Aorta (tissue), 5 donors: ENCODE results near the gene HYDIN. TPM values are rescaled to one million over a fixed set of nuclear protein-coding genes. Genes with fewer than 3 reads are reported as not detected.

Experiments
- ATAC-seq: fragments of 200-7000 bp; cut with Tn5 transposase; one replicate; pipeline ENCODE4 v1.9.1; 2022; ENCODE audit warnings: moderate library complexity; ENCODE audit not compliant: low FRiP score
- DNase-seq, 2 donors: peaks; one replicate each; pipeline ENCODE4 v3.0.0-alpha.2; 2020
- H3K27ac ChIP-seq, 2 donors: one replicate each; pipeline ENCODE4 v1.5.1; 2013; ENCODE audit warnings: low read length in 2 of 2, mild to moderate bottlenecking in 2 of 2, moderate library complexity in 2 of 2, control low read depth in 1 of 2, inconsistent platforms in 1 of 2, low read depth in 1 of 2
- H3K27me3 ChIP-seq, 2 donors: one replicate each; pipeline ENCODE4 v1.6.1; 2013; ENCODE audit warnings: control low read depth in 1 of 2, low read length in 1 of 2, mild to moderate bottlenecking in 1 of 2, moderate library complexity in 1 of 2; ENCODE audit not compliant: insufficient read depth in 2 of 2, control insufficient read depth in 1 of 2
- H3K36me3 ChIP-seq, 2 donors: one replicate each; pipeline ENCODE4 v1.6.1; 2013; ENCODE audit warnings: control low read depth in 1 of 2, low read length in 1 of 2, mild to moderate bottlenecking in 1 of 2; ENCODE audit not compliant: insufficient read depth in 2 of 2, control insufficient read depth in 1 of 2
- H3K4me1 ChIP-seq, 2 donors: one replicate each; pipeline ENCODE4 v1.6.1; 2013; ENCODE audit warnings: low read length in 2 of 2, control low read depth in 1 of 2, mild to moderate bottlenecking in 1 of 2, moderate library complexity in 1 of 2; ENCODE audit not compliant: insufficient read depth in 2 of 2, control insufficient read depth in 1 of 2
- H3K4me3 ChIP-seq, 2 donors: one replicate each; pipeline ENCODE4 v1.5.1; 2013; ENCODE audit warnings: low read length in 2 of 2, control low read depth in 1 of 2, mild to moderate bottlenecking in 1 of 2
- H3K9me3 ChIP-seq: one replicate; pipeline ENCODE4 v1.6.1; 2013; ENCODE audit warnings: mild to moderate bottlenecking, low read length; ENCODE audit not compliant: control insufficient read depth
- WGBS, 2 donors: extraction: QIAGEN DNeasy Blood & Tissue Kit; methylation state at CpG; one replicate each; pipeline ENCODE4 v1.1.7; 2013; 5-methylcytosine and 5-hydroxymethylcytosine counted together
- intact Hi-C, 2 donors: fragments of 100-400 bp; cut with DNase I; formaldehyde crosslinking; loops; one replicate each; pipeline versions ENCODE4 v1.14.2 to v1.15.0; 2022
- polyA plus RNA-seq, 2 donors: library from polyadenylated mRNA; stranded (reverse); fragments of 200-250 nt; gene quantifications; one replicate each; pipeline ENCODE4 v1.2.3, GENCODE V29; 2013
- total RNA-seq, 2 donors: library from RNA; stranded (reverse); fragmentation: NEBNext Ultra II Directional; extraction: Animal tissue kit (Norgen Biotek cat#: 25700); gene quantifications; one replicate each; pipeline ENCODE4 v1.2.1, GENCODE V29; 2021
- donor health status: healthy with polysubstance abuse.
- donor health status: Bipolar disorder and iron deficiency.
- donor health status: DM: no; HTN: no; CAD: no.
- donor health status: DM: no; HTN: no; CAD: no.
- donor health status: DM: yes; HTN: yes; CAD: no.

HYDIN gene
- total and polyA plus RNA-seq, 4 donors: 0.38 to 4.8 (median 4.2) TPM; not detected in 1

DNA sequence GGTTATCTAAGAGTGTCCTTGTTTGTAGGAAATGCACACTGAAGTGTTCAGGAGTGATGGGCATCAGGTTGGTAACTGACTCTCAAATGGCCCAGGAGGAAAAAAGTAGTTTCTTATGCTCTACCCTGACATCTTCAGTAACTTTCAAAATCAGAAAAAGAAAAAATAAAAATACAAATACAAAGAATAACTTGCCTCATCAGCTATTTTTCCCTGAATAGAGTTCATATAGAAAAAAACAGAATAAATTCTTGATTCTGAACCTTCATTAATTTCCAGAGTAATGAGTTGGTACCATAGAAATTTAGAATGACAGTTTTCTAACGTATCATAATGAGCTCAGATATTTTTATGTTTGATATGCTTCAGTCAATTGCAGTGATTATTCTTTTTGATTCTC, 27.2 kb upstream of the HYDIN start:
- Histone ChIP-seq H3K4me1 (no peaks in the 10 kb centered on the region), H3K27ac (no peak overlapping the region), H3K27me3 (peaks cover 0 to 1% of the 10 kb centered on the region in 2 donors), H3K9me3 (no peaks in the 10 kb centered on the region), H3K36me3 (no peaks in the 10 kb centered on the region), H3K4me3 (no peak overlapping the region)
- DNase-seq: no peak
- WGBS, 2 donors: 41 to 51% methylated on average over 1 of the region's 1 CpG
- ATAC-seq: no peak
- intact Hi-C loops: no loop called here

DNA sequence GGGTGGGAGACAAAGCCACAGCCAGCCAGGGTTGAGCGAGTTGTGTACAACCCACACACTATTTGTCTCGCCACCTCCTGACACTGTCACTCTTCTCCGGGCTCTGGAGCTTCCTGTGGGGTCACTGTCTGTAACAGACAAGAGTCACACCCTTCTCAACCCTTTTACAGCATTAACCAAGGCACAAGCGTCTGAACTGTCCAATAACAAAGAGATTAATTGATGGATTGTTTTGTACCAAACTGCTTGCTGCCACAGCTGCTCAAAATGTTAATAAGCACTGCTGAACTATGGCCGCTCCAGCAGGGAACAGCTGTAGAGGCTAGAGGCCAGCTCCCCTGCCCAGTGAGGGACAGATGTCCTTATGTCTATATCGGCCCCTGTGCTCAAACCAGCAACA, 25.2 kb upstream of the HYDIN start:
- DNase-seq (no peak), ATAC-seq (no peak)
- H3K36me3 ChIP-seq: no peaks in the 10 kb centered on the region
- WGBS, 2 donors: 20 to 24% methylated on average over 6 of the region's 6 CpGs
- intact Hi-C loops: no loop called here
- H3K9me3 ChIP-seq: no peaks in the 10 kb centered on the region
- H3K4me1 ChIP-seq: no peaks in the 10 kb centered on the region
- H3K4me3 ChIP-seq: no peak overlapping the region
- H3K27ac ChIP-seq: no peak overlapping the region
- H3K27me3 ChIP-seq: peaks cover 0 to 1% of the 10 kb centered on the region in 2 donors

DNA sequence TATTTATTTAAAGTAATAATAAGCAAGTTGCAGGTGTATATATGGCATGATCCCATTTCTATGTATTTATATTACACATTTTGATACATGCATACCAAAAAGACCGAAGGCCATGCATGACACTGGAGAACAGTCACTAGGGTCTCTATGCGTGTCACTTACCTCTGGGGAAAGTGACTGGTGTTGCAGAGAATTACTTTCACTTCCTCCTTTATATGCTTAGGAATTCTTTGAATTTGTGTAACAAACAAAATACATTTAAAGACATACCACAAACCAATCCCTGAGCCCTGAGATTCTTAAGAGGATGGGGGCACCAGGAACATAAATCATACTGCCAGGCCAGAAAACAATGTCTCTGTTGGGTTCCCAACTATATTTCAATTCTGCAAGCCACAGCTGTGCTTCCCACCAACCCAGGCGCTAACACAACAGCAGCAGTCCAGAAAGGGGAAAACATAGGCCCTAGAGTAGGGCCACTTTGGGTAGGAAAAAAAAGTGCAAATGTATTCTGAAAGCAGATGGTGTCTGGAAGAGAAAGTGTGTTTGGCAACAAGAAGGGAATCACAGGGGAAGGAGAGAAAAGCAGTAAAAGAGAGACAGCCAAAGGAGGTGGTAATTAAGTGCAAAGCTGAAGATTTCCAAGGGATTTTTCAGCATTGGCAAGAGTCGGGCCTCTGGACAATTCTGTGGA, 24.5 kb upstream of the HYDIN start:
- H3K27ac ChIP-seq: no peak overlapping the region
- H3K4me3 ChIP-seq: no peak overlapping the region
- 58% methylated on average over 4 of the region's 4 CpGs for WGBS, 2 donors
- H3K27me3 ChIP-seq: no peaks in the 10 kb centered on the region
- no peaks in the 10 kb centered on the region for H3K36me3 ChIP-seq
- DNase-seq (no peak), ATAC-seq (no peak)
- intact Hi-C loops: no loop called here
- no peaks in the 10 kb centered on the region for H3K4me1 ChIP-seq
- H3K9me3 ChIP-seq: no peaks in the 10 kb centered on the region

DNA sequence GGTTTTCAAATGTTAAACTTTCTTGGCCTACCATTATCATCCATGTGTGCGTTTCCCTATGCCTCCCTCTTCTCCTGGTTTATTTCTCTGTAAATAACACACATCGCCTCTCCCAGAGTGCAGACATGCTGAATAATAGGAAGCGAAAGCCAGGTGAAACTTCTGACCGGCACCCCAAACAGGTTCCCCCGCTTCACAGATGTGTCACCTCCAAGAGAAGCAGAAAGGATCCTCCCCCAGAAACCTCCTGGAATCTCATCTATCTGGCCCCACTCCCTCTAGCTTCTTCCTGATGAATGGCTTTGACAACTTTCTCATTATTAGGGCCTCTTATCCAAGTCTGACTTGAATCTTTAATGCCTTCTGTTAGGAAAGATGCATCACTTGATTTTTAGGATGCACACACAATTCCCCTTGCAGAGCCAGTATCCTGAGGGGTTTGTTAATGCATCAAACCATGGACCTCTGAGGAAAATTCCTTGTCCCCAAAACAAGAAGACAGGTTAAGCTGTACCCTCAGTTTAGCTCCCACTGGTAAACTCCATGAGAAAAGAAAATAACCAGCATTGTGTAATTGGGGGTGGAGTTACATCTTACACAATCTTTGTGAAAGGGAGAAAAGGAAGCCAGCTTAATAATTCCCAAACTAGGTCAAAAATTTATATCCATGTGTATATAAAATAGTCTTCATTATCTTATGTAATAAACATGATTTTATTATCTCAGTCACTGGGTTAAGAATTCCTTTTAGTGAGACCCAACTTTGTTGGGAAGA, 20.1 kb upstream of the HYDIN start:
- WGBS, 2 donors: 87 to 91% methylated on average over 5 of the region's 5 CpGs
- ATAC-seq: no peak
- H3K9me3 ChIP-seq: no peaks in the 10 kb centered on the region
- H3K27me3 ChIP-seq: peaks cover 0 to 3% of the 10 kb centered on the region in 2 donors
- H3K27ac ChIP-seq: no peak overlapping the region
- DNase-seq: no peak
- no peak overlapping the region for H3K4me3 ChIP-seq
- H3K36me3 ChIP-seq: no peaks in the 10 kb centered on the region
- H3K4me1 ChIP-seq: no peaks in the 10 kb centered on the region
- intact Hi-C loops: no loop called here

DNA sequence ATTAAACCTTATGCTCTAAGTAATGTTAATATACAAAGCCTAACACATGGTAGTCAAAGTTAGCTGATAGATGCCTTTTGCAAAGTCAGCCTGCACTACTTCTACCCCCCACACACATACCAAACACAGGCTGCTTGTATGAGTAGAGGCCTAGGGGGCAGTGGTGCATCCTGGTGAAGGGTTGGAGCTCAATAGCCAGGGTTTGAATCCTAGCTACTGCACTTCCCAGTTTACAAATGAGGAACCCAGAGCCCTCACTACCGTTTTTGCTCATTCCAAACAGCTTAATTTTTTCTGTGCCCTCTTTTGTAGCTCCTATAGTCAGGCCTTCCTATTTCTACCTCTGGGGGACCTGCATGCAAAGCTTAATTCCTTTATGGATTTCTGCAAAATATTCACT, 18.9 kb upstream of the HYDIN start:
- H3K4me1 ChIP-seq: no peaks in the 10 kb centered on the region
- H3K27ac ChIP-seq: no peak overlapping the region
- H3K27me3 ChIP-seq: peaks cover 0 to 3% of the 10 kb centered on the region in 2 donors
- no peak overlapping the region for H3K4me3 ChIP-seq
- WGBS, 2 donors: 16 to 24% methylated on average over 1 of the region's 1 CpG
- intact Hi-C loops: no loop called here
- no peak for DNase-seq
- ATAC-seq: no peak
- no peaks in the 10 kb centered on the region for H3K36me3 ChIP-seq
- no peaks in the 10 kb centered on the region for H3K9me3 ChIP-seq

DNA sequence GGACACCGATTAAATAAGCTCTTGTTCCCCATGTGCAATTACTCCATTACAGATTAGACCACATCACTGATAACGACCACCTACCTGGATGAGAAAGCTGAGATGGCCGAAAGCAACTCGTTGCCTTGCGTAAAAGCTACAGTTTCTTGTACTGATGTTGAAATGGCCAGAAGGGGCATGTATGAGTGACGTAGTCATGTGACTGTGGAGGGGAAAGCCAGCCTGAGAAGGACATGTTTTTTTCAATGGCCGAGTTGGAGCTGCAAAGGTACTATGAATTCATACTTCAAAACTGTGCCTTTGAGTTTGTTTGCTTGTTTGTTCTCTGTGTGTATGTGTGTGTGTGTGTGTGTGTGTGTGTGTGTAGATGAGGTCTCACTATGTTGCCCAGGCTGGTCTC, 17.0 kb upstream of the HYDIN start:
- intact Hi-C loops: no loop called here
- no peak for ATAC-seq
- Histone ChIP-seq H3K9me3 (no peaks in the 10 kb centered on the region), H3K27me3 (peaks cover 0 to 3% of the 10 kb centered on the region in 2 donors), H3K4me1 (no peaks in the 10 kb centered on the region), H3K36me3 (no peaks in the 10 kb centered on the region), H3K27ac (no peak overlapping the region), H3K4me3 (no peak overlapping the region)
- no peak for DNase-seq
- WGBS, 2 donors: 82 to 88% methylated on average over 7 of the region's 7 CpGs

DNA sequence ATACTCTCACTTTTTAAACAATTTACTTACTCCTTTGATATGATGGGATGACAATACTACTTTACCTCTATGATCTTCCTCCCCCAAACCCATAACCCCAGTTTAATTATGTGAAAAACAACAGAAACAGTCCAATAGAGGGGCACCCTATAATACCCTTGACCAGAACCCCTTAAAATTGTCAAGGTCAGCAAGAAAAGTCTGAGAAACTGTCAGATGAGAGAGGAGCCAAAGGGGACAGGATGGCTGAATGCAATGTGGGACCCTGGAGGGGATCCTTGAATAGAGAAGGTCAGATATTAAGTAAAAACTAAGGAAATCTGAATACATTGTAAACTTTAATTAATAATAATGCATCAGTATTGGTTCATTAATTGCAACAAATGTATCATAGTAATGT, 15.8 kb upstream of the HYDIN start:
- Histone ChIP-seq H3K4me3 (no peak overlapping the region), H3K4me1 (no peaks in the 10 kb centered on the region), H3K36me3 (no peaks in the 10 kb centered on the region), H3K9me3 (no peaks in the 10 kb centered on the region), H3K27ac (no peak overlapping the region), H3K27me3 (peaks cover 0 to 3% of the 10 kb centered on the region in 2 donors)
- intact Hi-C loops: no loop called here
- no peak for DNase-seq
- no peak for ATAC-seq

DNA sequence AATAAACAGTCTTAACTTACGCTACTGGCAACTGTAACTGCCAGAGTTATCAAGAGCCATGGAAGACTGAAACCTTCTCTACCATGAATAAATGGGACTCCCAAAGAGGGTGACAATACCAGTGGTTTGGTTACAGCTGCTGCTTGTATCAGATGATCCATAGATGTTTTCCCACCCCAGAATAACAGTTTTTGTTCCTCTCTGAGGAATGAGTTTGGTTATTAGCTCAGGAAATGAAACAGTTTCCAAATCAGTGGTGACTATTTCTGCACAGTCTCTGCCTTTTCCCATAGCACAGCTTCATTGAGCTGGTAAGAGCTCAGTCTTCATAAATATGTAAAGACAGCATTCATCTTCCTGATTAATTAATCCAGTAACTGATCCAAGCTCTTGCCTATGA, 14.0 kb upstream of the HYDIN start:
- Histone ChIP-seq H3K27me3 (peaks cover 0 to 3% of the 10 kb centered on the region in 2 donors), H3K4me3 (no peak overlapping the region), H3K4me1 (no peaks in the 10 kb centered on the region), H3K36me3 (no peaks in the 10 kb centered on the region), H3K27ac (no peak overlapping the region), H3K9me3 (no peaks in the 10 kb centered on the region)
- ATAC-seq: no peak
- WGBS, 2 donors: 68 to 73% methylated on average over 1 of the region's 1 CpG
- intact Hi-C loops: no loop called here
- no peak for DNase-seq

DNA sequence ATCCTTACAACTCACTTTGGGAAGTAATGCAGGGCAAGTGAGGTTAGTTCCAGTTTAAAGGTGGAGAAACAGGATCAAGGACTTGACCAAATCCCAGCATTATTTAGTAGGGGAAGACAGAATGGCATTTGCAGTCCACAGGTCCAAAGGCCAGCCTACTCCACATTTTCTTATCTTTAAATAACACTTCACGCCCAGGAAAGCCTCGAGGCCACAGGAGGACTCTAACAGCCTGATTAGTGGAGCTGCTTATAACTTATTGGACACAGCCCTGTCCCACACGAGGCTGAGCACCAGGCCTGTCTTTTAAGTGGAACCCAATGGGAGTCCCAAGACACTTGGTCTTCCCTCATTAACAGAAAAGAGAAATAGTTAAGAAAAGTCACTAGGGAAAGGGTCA, 12.1 kb upstream of the HYDIN start:
- DNase-seq (no peak), ATAC-seq (no peak)
- H3K27me3 ChIP-seq: no peaks in the 10 kb centered on the region
- intact Hi-C loops: no loop called here
- H3K4me1 ChIP-seq: no peaks in the 10 kb centered on the region
- no peak overlapping the region for H3K4me3 ChIP-seq
- no peaks in the 10 kb centered on the region for H3K36me3 ChIP-seq
- 35 to 42% methylated on average over 3 of the region's 3 CpGs for WGBS, 2 donors
- H3K27ac ChIP-seq: no peak overlapping the region
- H3K9me3 ChIP-seq: no peaks in the 10 kb centered on the region
